ENCODE data around the gene RPS2.

Gene RPS2

GRCh38 chr16:1980770-1981087 lies 16.1 kb upstream of the RPS2 start:
- DNase-seq = no peak

- DNase-seq = peak; percentile 32
Measured at GRCh38 chr16:1980030-1980769, 15.6 kb upstream of the RPS2 start.

GRCh38 chr16:1979271-1980029 lies 14.8 kb upstream of the RPS2 start:
- DNase-seq = peak; percentile 47

- DNase-seq = no peak
Measured at GRCh38 chr16:1978476-1979120, 14.0 kb upstream of the RPS2 start.

GRCh38 chr16:1977875-1978268 lies 13.2 kb upstream of the RPS2 start:
- no peak for DNase-seq

GRCh38 chr16:1976951-1977874 lies 12.6 kb upstream of the RPS2 start:
- DNase-seq = no peak

- DNase-seq = no peak
Measured at GRCh38 chr16:1976216-1976520, 11.5 kb upstream of the RPS2 start.

- no peak for DNase-seq
Measured at GRCh38 chr16:1975432-1976215, 11.0 kb upstream of the RPS2 start.

GRCh38 chr16:1974157-1975070 lies 9.8 kb upstream of the RPS2 start:
- no peak for DNase-seq

- DNase-seq = no peak
Measured at GRCh38 chr16:1973461-1974156, 9.0 kb upstream of the RPS2 start.

GRCh38 chr16:1972490-1972877 lies 7.9 kb upstream of the RPS2 start:
- DNase-seq = peak; percentile 15

GRCh38 chr16:1971796-1972489 lies 7.3 kb upstream of the RPS2 start, which contains the start of gene TBL3:
Gene TBL3 (plus strand): TSS chr16:1972053. CDS start chr16:1972165, 112 bp downstream.
- peak; percentile 97 for DNase-seq

- no peak for DNase-seq
Measured at GRCh38 chr16:1968146-1968953, 3.7 kb upstream of the RPS2 start.

GRCh38 chr16:1966460-1966859 lies 1.8 kb upstream of the RPS2 start, which contains the start of gene RNF151:
Gene RNF151 (plus strand): TSS chr16:1966856. CDS start chr16:1966882, 26 bp downstream.
- no peak for DNase-seq

GRCh38 chr16:1965396-1966001 lies 873 bp upstream of the RPS2 start:
- peak; percentile 27 for DNase-seq

GRCh38 chr16:1963806-1964505 lies 670 bp downstream of the RPS2 start:
- peak; percentile 56 for DNase-seq

Data from activated CD4-positive, alpha-beta T cell treated with anti-CD3 and anti-CD28 coated beads, Interleukin-10, Interleukin-2, amounts not matched to agents 100 ng/mL and 50 ng/mL, durations not matched to agents 16 hours and 8 hours (primary cell).